K562 (cell line): ENCODE measurements around the gene RPUSD2. TPM values are rescaled to one million over a fixed set of nuclear protein-coding genes. Genes with fewer than 3 reads are reported as not detected.

Experiments used
- ARID3B ChIP-seq: fragments of 250-450 bp; sonication (Bioruptor Pico); IDR thresholded peaks from 2 replicates; pipeline ENCODE4 v1.4.0; 2020; ENCODE audit warnings: borderline replicate concordance
- ATF6 ChIP-seq: sonication (generic); formaldehyde crosslinking; IDR thresholded peaks from 2 replicates; pipeline ENCODE4 v1.4.0; 2020; ENCODE audit warnings: mild to moderate bottlenecking, missing genetic modification reagents
- BRF1 ChIP-seq: IDR thresholded peaks from 3 replicates; pipeline ENCODE4 v1.6.1; 2011; ENCODE audit warnings: borderline replicate concordance, mild to moderate bottlenecking; ENCODE audit not compliant: insufficient read length; ENCODE audit errors: extremely low read depth
- CREB3L1 ChIP-seq: fragments of 450-650 bp; IDR thresholded peaks from 2 replicates; pipeline ENCODE4 v1.6.1; 2014; ENCODE audit warnings: low read depth, mild to moderate bottlenecking, moderate library complexity, borderline replicate concordance
- HMGN3 ChIP-seq: IDR thresholded peaks from 2 replicates; pipeline ENCODE4 v1.6.1; 2011; ENCODE audit warnings: borderline replicate concordance, low read depth, mild to moderate bottlenecking, mixed read lengths, low read length; ENCODE audit not compliant: insufficient read length; ENCODE audit errors: extremely low read depth
- KDM4B ChIP-seq, 2 experiments: fragments of 450-650 bp in 1 of 2; sonication (generic) in 1 of 2; IDR thresholded peaks; 2 replicates each; pipeline ENCODE4 v1.6.1; 2016 to 2017; ENCODE audit warnings: borderline replicate concordance in 2 of 2, antibody characterized with exemption in 1 of 2, low read depth in 1 of 2, mild to moderate bottlenecking in 1 of 2
- MTA3 ChIP-seq: fragments of 450-650 bp; formaldehyde crosslinking; IDR thresholded peaks from 2 replicates; pipeline ENCODE4 v1.6.1; 2017; ENCODE audit warnings: mild to moderate bottlenecking, borderline replicate concordance
- NR2F6 ChIP-seq: fragments of 450-650 bp; formaldehyde crosslinking; IDR thresholded peaks from 2 replicates; pipeline ENCODE4 v1.4.0; 2020; ENCODE audit warnings: mild to moderate bottlenecking
- PRDM10 ChIP-seq: fragments of 450-650 bp; IDR thresholded peaks from 2 replicates; pipeline ENCODE4 v1.6.1; 2018; ENCODE audit not compliant: partially characterized antibody
- RFX5 ChIP-seq: IDR thresholded peaks from 2 replicates; pipeline ENCODE4 v1.6.1; 2011; ENCODE audit warnings: low read depth, mild to moderate bottlenecking, improper control_type of control experiment, low read length
- ZBTB7A ChIP-seq: IDR thresholded peaks from 2 replicates; pipeline ENCODE4 v1.6.1; 2011; ENCODE audit warnings: low read depth, mild to moderate bottlenecking, low read length, moderate library complexity, borderline replicate concordance; ENCODE audit not compliant: control insufficient read depth
- ZNF212 ChIP-seq: fragments of 450-650 bp; formaldehyde crosslinking; IDR thresholded peaks from 2 replicates; pipeline ENCODE4 v1.4.0; 2020; ENCODE audit warnings: mild to moderate bottlenecking
- polyA plus RNA-seq, 8 experiments: library from polyadenylated mRNA; depleted of rRNA in 4 of 8; stranded (reverse) in 5 of 8; unstranded in 3 of 8; fragments of >200 nt; fragmentation: Nextera tagmentation in 2 of 8; fragmentation: Illumina TruSeq in 1 of 8; extraction: Ambion mirVana in 2 of 8; extraction: Trizol in 1 of 8; gene quantifications; 2 replicates each; pipeline versions ENCODE4 v1.2.1 to v1.2.3, GENCODE V29; 2011 to 2014; ENCODE audit warnings: inconsistent platforms in 1 of 8, missing spikeins in 1 of 8
- total RNA-seq, 7 experiments: library from RNA; depleted of rRNA in 6 of 7; stranded (reverse); fragments of >200 nt in 6 of 7; fragmentation: Illumina TruSeq in 2 of 7; extraction: Trizol in 2 of 7; gene quantifications; 2 replicates each; pipeline versions ENCODE4 v1.2.1 to v1.2.3, GENCODE V29; 2011 to 2021; ENCODE audit warnings: low replicate concordance in 1 of 7

RPUSD2 gene
- total and polyA plus RNA-seq, 9 of the 15 experiments (the other 6 are each of a cell fraction or from before 2014, with no cell fraction given), result 3.7 to 30.2 (median 14.3) TPM

- TF ChIP-seq ZBTB7A (peak; percentile 59; the same call in 1 of the 2 replicates), CREB3L1 (no peak), HMGN3 (peak; percentile 23), ZNF212 (no peak), RFX5 (no peak), BRF1 (no peak), ARID3B (CRISPR knock-in tag) (no peak), NR2F6 (no peak), KDM4B (IDR thresholded peaks at IDR 0.05; ENCODE audit: borderline replicate concordance in 2 of 2, low read depth in 1 of 2) (no peak), PRDM10 (peak; percentile 93), ATF6 (CRISPR knock-in tag) (0 out of 2 replicates have a peak, but pooled peaks have one; percentile 6), MTA3 (peak; percentile 42; the same call in 1 of the 2 replicates)
These were observed 25.3 kb downstream of the RPUSD2 start (continued) for GRCh38 chr15:40594429-40594836.
